Subcutaneous preadipocyte (primary cell): Measurements from ENCODE around the gene MYADML2. TPM values are rescaled to one million over a fixed set of nuclear protein-coding genes. Genes with fewer than 3 reads are reported as not detected.

Experiments
- total RNA-seq: library from RNA; depleted of rRNA; stranded (reverse); fragments of >200 nt; gene quantifications from 2 replicates; pipeline ENCODE4 v1.2.3, GENCODE V29; 2012

The MYADML2 gene
- not detected in 2 replicates for total RNA-seq

DNA sequence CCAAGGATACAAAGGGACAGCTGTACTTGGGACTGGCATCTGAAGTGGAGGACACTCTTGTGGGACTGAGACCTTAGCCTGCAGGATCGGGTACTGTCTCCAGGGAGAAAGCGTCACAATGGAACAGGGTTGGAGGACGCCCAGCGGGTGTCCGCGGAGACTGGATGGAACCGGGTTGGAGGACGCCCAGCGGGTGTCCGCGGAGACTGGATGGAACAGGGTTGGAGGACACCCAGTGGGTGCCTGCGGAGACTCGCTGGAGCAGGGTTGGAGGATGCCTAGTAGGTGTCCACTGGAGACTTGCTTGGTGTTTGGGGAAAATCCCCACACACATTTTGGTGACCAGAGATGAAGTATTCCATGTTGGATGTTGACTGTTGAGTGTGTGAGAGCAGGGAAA lies at the start of gene MYADML2:
Gene MYADML2 (minus strand): TSS at position 45 of the 400 bp plus-strand sequence. CDS start 5,492 bp downstream, outside the sequence.

DNA sequence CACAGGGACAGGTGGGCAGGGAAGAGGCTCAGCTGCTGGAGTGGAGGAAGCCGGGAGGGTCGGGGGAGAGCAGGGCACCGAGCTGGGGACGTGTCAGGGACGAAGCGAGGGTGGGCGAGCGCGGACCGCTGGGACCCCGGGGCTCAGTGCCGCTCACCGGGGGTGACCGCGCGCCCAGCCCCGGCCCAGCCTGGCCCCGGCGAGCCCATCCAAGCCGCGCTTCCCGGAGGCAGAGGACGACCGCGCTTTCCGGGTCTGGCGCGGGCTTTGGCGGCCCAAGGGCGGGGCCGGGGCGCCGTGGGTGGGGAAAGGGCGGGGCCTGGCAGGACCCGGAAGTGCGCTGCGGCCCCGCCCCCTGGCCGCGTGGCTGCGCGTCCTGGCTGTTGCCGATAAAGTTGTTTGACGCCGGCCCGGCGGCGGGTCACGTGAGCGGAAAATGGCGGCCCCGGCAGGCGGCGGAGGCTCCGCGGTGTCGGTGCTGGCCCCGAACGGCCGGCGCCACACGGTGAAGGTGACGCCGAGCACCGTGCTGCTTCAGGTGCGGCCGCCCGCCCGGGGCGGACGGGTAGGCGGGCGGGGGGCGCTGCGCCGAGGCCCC lies 30.3 kb upstream of the MYADML2 start, which contains the start of gene ASPSCR1:
Gene ASPSCR1 (plus strand): TSS at position 419 of the 598 bp plus-strand sequence. CDS start 18 bp downstream, at position 437.

DNA sequence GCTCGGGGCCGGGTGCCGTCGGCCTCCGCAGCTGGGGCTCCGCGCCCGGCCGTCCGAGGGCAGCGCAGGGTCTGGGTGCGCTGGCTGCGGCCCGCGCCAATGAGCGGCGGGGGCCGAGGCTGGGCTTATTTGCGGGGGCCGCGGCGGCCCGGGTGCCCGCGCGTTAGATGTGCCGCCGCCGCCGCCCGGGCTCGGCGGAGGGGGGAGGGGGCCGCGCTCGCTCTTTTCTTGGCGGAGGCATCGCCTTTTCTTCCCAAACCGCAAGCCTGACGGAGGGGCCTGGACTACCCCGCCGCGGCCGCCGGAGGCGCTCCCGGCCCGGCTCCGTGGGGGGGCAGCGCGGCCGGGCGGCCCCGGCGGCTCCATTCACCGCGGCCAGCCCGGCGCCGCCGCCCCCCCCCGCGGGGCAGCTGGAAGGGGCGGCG lies 14.1 kb upstream of the MYADML2 start, which contains the start of gene NOTUM:
Gene NOTUM (minus strand): TSS at position 101 of the 425 bp plus-strand sequence. CDS start 278 bp downstream, outside the sequence.

DNA sequence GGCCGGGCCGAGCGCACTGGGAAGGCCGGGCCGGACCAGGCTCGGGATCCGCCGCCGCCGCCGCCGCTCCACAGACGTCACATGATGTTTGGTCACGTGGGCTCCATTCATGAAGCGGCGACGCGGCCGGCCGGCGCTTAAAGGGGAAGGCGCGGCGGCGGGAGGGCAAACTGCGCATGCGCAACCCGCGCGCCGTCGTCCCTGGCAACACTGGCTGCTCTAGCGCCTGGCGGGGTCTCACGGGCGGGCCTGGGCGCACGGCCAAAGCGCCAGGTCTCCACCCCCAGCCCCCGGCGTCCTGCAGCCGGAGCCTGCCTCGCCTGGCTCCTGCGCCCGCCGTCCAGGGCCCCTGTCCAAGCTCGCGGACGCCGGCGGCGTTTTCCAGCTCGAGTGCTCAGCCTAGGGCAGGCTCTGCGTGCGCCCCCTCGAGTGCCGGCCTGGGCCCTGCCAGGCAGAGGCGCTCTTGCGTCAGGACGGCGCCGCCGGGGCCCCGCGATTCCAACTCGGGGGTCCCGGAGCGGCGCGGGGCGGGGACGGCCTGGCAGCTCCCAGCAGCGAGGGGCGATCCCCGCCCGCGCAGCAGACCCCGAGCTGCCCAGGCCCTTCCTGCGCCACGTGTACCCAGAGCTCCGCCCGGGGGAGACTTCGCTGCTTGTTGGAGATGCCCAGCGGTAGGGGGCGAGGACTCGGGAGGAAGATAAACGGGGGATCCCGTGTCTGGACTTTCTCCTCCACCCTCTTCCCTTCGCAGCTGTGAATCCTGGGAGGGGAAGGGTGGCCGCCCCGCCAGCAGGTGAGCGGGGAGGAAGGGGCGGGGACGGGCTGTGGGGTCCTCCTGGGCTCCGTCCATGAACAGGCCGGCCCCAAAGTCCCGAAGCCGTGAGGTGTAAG lies 19.1 kb downstream of the MYADML2 start, which contains the start of gene MAFG:
Gene MAFG (minus strand): TSS at position 83 of the 891 bp plus-strand sequence. CDS start 4,550 bp downstream, outside the sequence.

GRCh38 chr17:81917565-81918332 lies 29.3 kb downstream of the MYADML2 start, which contains the start of gene SIRT7:
SIRT7 (minus strand) TSS chr17:81918176; CDS start chr17:81918131, 45 bp downstream.

GRCh38 chr17:81911277-81911961 lies 35.6 kb downstream of the MYADML2 start, which contains the start of gene PCYT2:
PCYT2 (minus strand) TSS chr17:81911399; CDS start chr17:81911355, 44 bp downstream.

GRCh38 chr17:81902023-81902652 lies 44.9 kb downstream of the MYADML2 start, which contains the start of gene NPB:
NPB (plus strand) TSS chr17:81902238; CDS start chr17:81902278, 40 bp downstream.

Other genes with a start within 250 kb of the MYADML2 start
- gene MRPL12, start 243.9 kb downstream of the MYADML2 start, total RNA-seq = 18.0 and 23.1 TPM in 2 replicates
- 18.4 and 24.0 TPM in 2 replicates for gene SLC25A10, start 234.9 kb downstream of the MYADML2 start, total RNA-seq
- not detected in 2 replicates for gene GCGR, start 143.1 kb downstream of the MYADML2 start, total RNA-seq
- 63.1 and 87.8 TPM in 2 replicates for gene MCRIP1, start 113.9 kb downstream of the MYADML2 start, total RNA-seq
- gene PPP1R27, start 112.2 kb downstream of the MYADML2 start, total RNA-seq = not detected in 2 replicates
- gene P4HB, start 86.7 kb downstream of the MYADML2 start, total RNA-seq = 794 and 796 TPM in 2 replicates
- 158 and 179 TPM in 2 replicates for gene ARHGDIA, start 75.9 kb downstream of the MYADML2 start, total RNA-seq
- gene ALYREF, start 55.6 kb downstream of the MYADML2 start, total RNA-seq = 145 and 149 TPM in 2 replicates
- gene ANAPC11, start 55.5 kb downstream of the MYADML2 start, total RNA-seq = 110 and 193 TPM in 2 replicates
- under 0.01 TPM in 2 replicates for gene NPB, start 45.0 kb downstream of the MYADML2 start, total RNA-seq
- gene PCYT2, start 35.8 kb downstream of the MYADML2 start, total RNA-seq = 51.1 and 75.5 TPM in 2 replicates
- 17.6 and 22.1 TPM in 2 replicates for gene SIRT7, start 29.1 kb downstream of the MYADML2 start, total RNA-seq
- gene MAFG, start 19.5 kb downstream of the MYADML2 start, total RNA-seq = 10.3 and 13.9 TPM in 2 replicates
- gene PYCR1, start 9.9 kb downstream of the MYADML2 start, total RNA-seq = 33.8 and 43.7 TPM in 2 replicates
- gene NOTUM, start 14.0 kb upstream of the MYADML2 start, total RNA-seq = not detected in 2 replicates
- gene ASPSCR1, start 30.4 kb upstream of the MYADML2 start, total RNA-seq = 23.1 and 25.8 TPM in 2 replicates
- gene CENPX, start 75.6 kb upstream of the MYADML2 start, total RNA-seq = 43.0 and 46.9 TPM in 2 replicates
- 16.2 and 16.9 TPM in 2 replicates for gene LRRC45, start 76.1 kb upstream of the MYADML2 start, total RNA-seq
- 7.8 and 16.2 TPM in 2 replicates for gene RAC3, start 84.4 kb upstream of the MYADML2 start, total RNA-seq
- 47.7 and 62.1 TPM in 2 replicates for gene DCXR, start 90.5 kb upstream of the MYADML2 start, total RNA-seq
- gene RFNG, start 104.6 kb upstream of the MYADML2 start, total RNA-seq = 29.8 and 38.5 TPM in 2 replicates
- 105 and 113 TPM in 2 replicates for gene GPS1, start 104.7 kb upstream of the MYADML2 start, total RNA-seq
- gene DUS1L, start 118.6 kb upstream of the MYADML2 start, total RNA-seq = 56.2 and 74.1 TPM in 2 replicates
- gene FASN, start 151.0 kb upstream of the MYADML2 start, total RNA-seq = 231 and 392 TPM in 2 replicates